GM21723 (cell line): ENCODE data around the gene EFCAB11.

ENCODE experiments used
- ATAC-seq: cut with Tn5 transposase; IDR thresholded peaks from one replicate; pipeline ENCODE4 v1.9.1; 2021; ENCODE audit warnings: mild to moderate bottlenecking, moderate library complexity; ENCODE audit not compliant: unreplicated experiment

EFCAB11 gene

DNA sequence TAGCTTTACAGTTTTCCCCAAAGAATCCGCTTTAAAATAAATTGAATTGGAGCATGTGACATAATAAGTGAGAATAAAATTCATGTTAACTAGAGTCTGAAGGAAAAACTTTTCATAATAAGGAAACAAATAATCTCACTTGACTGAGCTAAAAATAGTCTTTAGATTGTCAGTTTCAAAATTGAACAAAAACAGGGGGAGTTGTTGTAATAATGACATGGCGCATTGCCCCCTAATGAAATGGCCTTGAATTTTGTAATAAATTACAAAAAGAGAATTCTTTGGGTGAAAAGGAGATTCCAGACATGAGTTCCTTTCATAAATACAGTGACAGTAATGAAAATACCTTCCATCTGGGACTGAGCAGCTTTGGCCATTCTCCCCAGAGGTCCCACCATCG, 178.6 kb downstream of the EFCAB11 start:
- no peak for ATAC-seq

- no peak for ATAC-seq
Observed at GRCh38 chr14:89775151-89775550, 179.4 kb downstream of the EFCAB11 start.

DNA sequence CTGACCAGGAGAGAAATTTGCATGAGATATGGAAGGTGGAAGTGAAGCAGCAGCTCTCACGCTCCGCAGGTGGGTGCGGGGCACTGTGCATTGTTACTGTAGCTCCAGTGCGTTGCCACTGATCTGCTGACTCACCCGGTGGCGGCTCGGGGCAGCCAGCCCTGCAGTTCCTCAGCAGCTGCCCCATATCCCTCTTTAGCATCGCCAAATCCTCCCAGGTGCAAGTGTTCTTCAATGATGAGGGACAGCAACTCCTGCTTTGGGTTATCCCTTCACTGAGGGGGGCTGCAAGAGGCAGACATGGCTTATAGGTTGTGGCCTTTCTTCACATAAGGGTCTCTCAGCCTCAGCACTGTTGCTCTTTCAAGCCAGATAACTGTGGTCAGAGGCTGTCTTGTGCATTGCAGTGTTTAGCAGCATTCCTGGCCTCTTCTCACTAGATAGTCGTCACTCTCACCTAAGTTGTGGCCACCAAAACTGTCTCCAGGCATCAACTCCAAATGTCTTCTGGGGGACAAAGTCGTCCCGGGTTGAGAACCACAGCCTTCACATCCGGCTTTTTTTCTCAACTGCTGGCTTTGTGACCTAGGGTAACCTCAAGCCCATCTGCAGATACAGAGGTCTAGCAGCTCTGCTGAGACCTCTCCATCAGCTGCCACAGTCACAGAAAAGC, 180.8 kb downstream of the EFCAB11 start:
- peak; percentile 82 for ATAC-seq

GRCh38 chr14:89773151-89773550, 181.4 kb downstream of the EFCAB11 start:
- peak; percentile 62 for ATAC-seq

DNA sequence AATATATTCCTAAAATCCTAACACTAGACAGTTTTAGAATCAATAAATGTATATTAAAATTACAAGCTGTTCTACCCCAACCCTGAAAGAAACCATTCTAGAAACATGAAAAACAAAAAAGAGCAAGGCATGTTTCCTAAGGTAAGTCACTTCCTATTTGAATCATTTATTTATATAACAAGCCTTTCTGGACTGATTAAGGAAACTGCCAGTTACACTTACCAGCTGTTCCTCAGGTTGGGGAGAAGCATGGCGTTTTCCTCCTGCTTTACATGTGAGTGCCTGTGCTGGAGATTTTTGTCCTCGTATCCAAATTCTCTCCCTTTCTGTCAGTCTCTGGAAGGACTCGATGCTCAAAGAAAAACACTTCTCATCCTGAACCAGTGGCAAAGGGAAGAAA, 183.3 kb downstream of the EFCAB11 start:
- ATAC-seq = no peak

DNA sequence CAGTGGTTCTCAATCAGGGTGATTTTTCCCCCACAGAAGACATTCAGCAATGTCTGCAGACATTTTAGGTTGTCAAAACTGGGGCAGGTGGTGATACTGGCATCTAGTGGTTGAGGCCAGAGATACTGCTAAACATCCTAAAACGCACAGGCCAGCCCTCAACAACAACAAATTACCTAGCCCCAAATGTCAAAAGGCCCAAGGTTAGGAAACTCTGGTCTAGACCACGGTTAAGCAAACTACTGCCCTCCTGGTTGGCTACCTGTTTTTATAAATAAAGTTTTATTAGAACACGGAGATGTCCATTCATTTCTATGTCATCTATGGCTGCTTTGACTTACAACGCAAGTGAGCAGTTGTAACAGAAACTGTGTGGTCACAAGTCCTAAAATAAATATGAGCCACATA, 186.7 kb downstream of the EFCAB11 start:
- peak; percentile 77 for ATAC-seq

DNA sequence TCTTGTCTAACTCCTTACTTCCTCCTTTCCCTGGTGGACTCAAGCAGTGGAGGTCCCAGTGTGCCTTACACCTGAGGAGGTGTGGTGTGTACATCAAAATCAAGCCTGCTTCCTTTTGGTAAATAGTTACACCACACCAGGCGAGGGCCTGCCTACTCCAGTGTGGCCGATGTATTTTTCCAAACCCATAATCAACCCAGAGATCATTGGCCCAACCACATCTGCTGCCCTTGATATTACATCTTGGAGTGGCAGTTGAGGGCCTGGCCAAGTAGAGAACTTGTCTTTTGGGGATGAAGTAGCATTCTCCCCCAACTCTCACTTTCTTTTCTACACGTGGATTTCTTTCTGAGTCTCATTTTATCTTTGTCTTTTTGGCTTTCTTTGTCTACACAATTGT, 187.4 kb downstream of the EFCAB11 start:
- no peak for ATAC-seq

- no peak for ATAC-seq
Observed at GRCh38 chr14:89765346-89765745, 189.2 kb downstream of the EFCAB11 start.

DNA sequence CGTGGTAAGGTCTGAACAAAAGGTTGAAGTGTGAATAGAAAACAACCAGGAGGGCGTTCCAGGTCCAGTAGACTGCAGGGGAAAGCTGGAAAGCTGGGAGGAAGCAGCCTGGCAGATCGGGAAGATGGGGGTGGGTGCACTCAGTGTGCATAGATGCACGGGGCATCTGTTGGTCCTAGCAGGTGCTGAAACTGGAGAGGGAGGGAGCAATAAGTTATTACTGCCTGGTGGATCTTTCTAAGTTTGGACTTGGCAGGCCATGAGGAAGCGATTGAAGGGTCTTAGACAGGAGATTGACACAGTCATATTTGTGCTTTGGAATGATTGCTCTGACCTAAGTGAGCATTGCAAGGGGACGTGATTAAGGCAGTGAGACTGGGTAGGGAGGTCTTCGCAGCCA, 194.4 kb downstream of the EFCAB11 start:
- ATAC-seq = no peak

GRCh38 chr14:89757313-89757939, 197.1 kb downstream of the EFCAB11 start:
- ATAC-seq = no peak

DNA sequence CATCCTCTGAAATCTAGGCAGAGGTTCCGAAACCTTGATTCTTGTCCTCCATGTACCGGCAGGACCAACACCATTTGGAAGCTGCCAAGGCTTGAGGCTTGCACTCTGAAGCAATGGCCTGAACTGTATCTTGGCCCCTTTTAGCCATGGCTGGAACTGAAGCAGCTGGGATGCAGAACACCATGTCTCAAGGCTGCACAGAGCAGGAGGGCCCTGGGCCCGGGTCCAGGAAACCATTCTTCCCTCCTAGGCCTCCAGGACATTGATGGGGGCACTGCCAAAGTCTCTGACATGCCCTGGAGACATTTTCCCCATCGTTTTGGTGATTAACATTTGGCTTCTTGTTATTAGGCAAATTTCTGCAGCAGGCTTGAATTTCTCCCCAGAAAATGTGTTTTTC, 198.7 kb downstream of the EFCAB11 start:
- no peak for ATAC-seq

DNA sequence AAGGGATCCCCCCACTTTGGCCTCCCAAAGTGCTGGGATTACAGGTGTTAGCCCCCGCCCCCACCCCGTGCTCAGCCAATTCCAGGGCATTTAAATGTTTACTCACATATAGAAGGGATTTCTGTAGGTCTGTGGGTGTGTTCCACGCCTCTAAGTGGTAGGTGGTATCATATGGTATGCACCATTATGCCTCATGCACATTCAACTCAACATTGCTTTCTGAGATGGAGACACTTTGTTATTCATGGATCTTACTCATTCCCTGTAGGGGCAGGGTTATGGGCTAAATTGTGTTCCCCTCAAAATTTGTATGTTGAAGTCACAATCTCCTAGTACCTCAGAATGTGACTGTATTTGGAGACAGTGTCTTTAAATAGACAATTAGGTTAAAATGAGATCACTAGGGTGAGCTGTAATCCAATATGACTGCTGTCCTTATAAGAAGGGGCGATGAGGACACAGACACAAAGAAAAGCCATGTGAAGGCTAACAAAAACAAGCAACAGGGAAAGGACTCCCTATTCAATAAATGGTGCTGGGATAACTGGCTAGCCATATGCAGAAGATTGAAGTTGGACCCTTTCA, 200.6 kb downstream of the EFCAB11 start:
- no peak for ATAC-seq

DNA sequence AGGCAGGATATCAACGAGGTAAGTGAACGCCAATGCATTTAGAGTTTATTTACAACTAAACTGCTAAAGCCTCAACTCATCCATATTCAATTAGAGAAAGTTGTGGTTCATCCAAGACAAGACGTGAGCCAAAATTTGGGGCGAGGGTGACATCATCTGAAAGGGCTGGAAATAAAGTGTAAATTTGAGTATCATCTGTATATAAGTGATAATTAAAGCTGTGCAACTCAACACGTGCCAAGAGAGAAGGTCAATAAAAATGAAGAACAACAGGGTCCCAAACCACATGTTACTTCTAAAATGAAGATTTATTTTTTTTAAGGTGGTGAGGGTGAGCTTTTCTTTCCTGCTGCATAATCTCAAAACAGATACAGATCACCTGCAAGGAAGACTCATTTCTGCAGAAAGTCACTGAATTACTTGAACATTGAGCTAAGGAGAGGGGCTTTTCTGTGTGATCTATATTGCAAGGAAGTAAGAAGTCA, 203.6 kb downstream of the EFCAB11 start:
- ATAC-seq = no peak

GRCh38 chr14:89750281-89750755, 204.2 kb downstream of the EFCAB11 start:
- no peak for ATAC-seq

GRCh38 chr14:89748004-89748403, 206.5 kb downstream of the EFCAB11 start:
- ATAC-seq = no peak

DNA sequence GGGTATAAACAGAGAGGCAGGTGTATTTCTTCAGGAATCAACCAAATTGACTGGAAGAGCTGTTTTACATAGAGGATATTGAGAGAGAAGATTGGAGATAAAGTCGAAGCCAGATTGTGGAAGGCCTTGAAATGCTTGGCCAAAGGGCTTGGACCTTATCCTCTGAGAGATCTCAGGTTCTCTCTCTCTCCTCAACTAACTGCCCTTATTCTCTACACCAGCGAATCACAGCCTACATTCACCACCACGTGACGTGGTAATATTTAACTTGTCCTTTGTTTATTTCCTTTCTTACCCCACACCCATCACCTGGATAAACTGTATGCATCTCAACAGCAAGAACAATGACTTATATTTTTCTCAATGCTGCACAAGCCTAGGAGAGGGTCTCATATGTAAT, 207.4 kb downstream of the EFCAB11 start:
- no peak for ATAC-seq

DNA sequence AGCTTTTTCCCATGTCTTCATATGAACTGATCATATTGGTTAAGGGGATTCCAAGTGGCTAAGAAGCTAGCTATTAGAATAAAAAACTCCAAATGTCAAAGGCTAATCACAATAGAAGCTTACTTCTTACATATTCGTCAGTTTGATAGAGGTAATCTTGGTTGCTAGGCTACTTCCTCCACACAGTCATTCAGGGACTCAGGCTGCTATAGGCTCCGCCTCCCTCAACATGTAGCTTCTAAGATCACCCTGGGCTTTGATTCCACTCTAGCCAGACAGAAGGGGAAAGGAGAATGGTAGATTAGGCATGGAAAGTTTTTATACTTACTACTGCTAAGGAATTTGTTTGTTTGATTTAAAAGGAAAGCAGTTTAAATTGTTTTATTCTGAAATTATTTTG, 207.9 kb downstream of the EFCAB11 start:
- no peak for ATAC-seq

- no peak for ATAC-seq
Observed at GRCh38 chr14:89746135-89746534, 208.4 kb downstream of the EFCAB11 start.
